ENCODE results near the gene GPAT3.
"Not testable (repeated sequence)": the region's sequence is repeated elsewhere in the genome, so short reads cannot be mapped to it uniquely, and the experiment has no call there.

The GPAT3 gene

GRCh38 chr4:83574247-83574646 lies 38.3 kb downstream of the GPAT3 start:
- Histone ChIP-seq H3K36me3 (ENCODE audit: control insufficient read depth in 4 of 4, insufficient read depth in 4 of 4, low read length in 3 of 4) (peaks cover 0 to 2% (median 0%) of the 10 kb centered on the region in 4 experiments), H3K27me3 (replicated peaks in 2 of 5; ENCODE audit: control insufficient read depth in 4 of 5, insufficient read depth in 5 of 5, low read length in 4 of 5) (no peaks in the 10 kb centered on the region), H3K4me3 (ENCODE audit: control insufficient read depth in 1 of 7, extremely low read depth in 1 of 7, insufficient read depth in 4 of 7, low read depth in 2 of 7, low read length in 6 of 7) (no peak overlapping the region), H3K27ac (ENCODE audit: insufficient read depth in 1 of 2, low read depth in 1 of 2, low read length in 2 of 2, poor library complexity in 1 of 2, severe bottlenecking in 2 of 2) (no peak overlapping the region), H3K4me1 (ENCODE audit: control extremely low read depth in 1 of 4, control insufficient read depth in 4 of 4, insufficient read depth in 4 of 4, low read length in 3 of 4) (peaks cover 0 to 9% (median 4%) of the 10 kb centered on the region in 4 experiments), H3K9me3 (ENCODE audit: control extremely low read depth in 1 of 5, control insufficient read depth in 4 of 5, insufficient read depth in 2 of 5, low read depth in 1 of 5, low read length in 4 of 5) (no peaks in the 10 kb centered on the region)
- DNase-seq: no peak
- POLR2A ChIA-PET: no interaction called here
- WGBS (ENCODE audit: insufficient coverage): no CpG with 5 or more reads among the region's 3 CpGs
- CTCF ChIA-PET: interaction anchor here (0.7 to 1.7 kb wide), 3 partner anchors 15 to 64 kb away, joined by 3 to 4 read pairs (median 4); no protein-coding TSS in a partner anchor

GRCh38 chr4:83576237-83576636 lies 40.3 kb downstream of the GPAT3 start:
- H3K4me3 ChIP-seq (ENCODE audit: control insufficient read depth in 1 of 7, extremely low read depth in 1 of 7, insufficient read depth in 4 of 7, low read depth in 2 of 7, low read length in 6 of 7); POLR2A ChIA-PET; H3K27ac ChIP-seq (ENCODE audit: insufficient read depth in 1 of 2, low read depth in 1 of 2, low read length in 2 of 2, poor library complexity in 1 of 2, severe bottlenecking in 2 of 2); CTCF ChIA-PET; H3K4me1 ChIP-seq (ENCODE audit: control extremely low read depth in 1 of 4, control insufficient read depth in 4 of 4, insufficient read depth in 4 of 4, low read length in 3 of 4); H3K9me3 ChIP-seq (ENCODE audit: control extremely low read depth in 1 of 5, control insufficient read depth in 4 of 5, insufficient read depth in 2 of 5, low read depth in 1 of 5, low read length in 4 of 5); DNase-seq; H3K36me3 ChIP-seq (ENCODE audit: control insufficient read depth in 4 of 4, insufficient read depth in 4 of 4, low read length in 3 of 4); H3K27me3 ChIP-seq (replicated peaks in 2 of 5; ENCODE audit: control insufficient read depth in 4 of 5, insufficient read depth in 5 of 5, low read length in 4 of 5): not testable (repeated sequence)
- WGBS (ENCODE audit: insufficient coverage): 100% methylated on average over 2 of the region's 3 CpGs

- POLR2A ChIA-PET: no interaction called here
- no peak for DNase-seq
- Histone ChIP-seq H3K27ac (ENCODE audit: insufficient read depth in 1 of 2, low read depth in 1 of 2, low read length in 2 of 2, poor library complexity in 1 of 2, severe bottlenecking in 2 of 2) (peak overlapping the region in 1 of 2 experiments; percentile 9), H3K27me3 (replicated peaks in 2 of 5; ENCODE audit: control insufficient read depth in 4 of 5, insufficient read depth in 5 of 5, low read length in 4 of 5) (no peaks in the 10 kb centered on the region), H3K4me3 (ENCODE audit: control insufficient read depth in 1 of 7, extremely low read depth in 1 of 7, insufficient read depth in 4 of 7, low read depth in 2 of 7, low read length in 6 of 7) (no peak overlapping the region), H3K4me1 (ENCODE audit: control extremely low read depth in 1 of 4, control insufficient read depth in 4 of 4, insufficient read depth in 4 of 4, low read length in 3 of 4) (peaks cover 0 to 3% (median under 1%) of the 10 kb centered on the region in 4 experiments), H3K36me3 (ENCODE audit: control insufficient read depth in 4 of 4, insufficient read depth in 4 of 4, low read length in 3 of 4) (peaks cover 0 to 10% (median 0%) of the 10 kb centered on the region in 4 experiments), H3K9me3 (ENCODE audit: control extremely low read depth in 1 of 5, control insufficient read depth in 4 of 5, insufficient read depth in 2 of 5, low read depth in 1 of 5, low read length in 4 of 5) (no peaks in the 10 kb centered on the region)
- CTCF ChIA-PET: interaction anchor here (0.6 to 3.6 kb wide), 13 partner anchors 10 to 93 kb away, joined by 3 to 26 read pairs (median 4); partner anchors contain the start of gene GPAT3
- 97% methylated on average over 8 of the region's 10 CpGs for WGBS (ENCODE audit: insufficient coverage)
Observed at GRCh38 chr4:83581411-83582288, 45.7 kb downstream of the GPAT3 start.

DNA sequence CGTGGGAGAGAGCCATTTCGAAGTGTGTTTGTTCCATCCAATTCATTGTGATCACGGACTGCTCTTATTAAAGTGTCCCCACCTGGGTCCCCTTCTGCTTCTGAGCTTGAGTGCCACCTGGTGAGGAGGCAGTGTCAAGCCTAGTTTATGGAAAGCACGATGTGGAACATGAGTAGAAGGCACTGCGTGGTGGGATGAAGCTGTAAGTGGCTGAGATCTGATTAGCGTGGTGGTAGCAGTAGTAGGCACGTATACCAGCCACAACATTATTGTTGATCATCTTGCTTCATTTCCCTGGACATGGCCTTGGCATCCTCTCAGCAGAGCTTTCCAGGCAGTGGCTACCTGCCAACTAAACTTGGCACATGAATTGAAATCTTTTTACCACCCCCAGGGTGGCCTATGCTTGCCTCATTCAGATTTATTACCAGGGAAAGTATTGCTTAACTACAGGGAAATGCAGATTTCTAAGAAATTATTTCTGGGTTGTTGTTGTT lies 46.4 kb downstream of the GPAT3 start:
- H3K4me1 ChIP-seq (ENCODE audit: control extremely low read depth in 1 of 4, control insufficient read depth in 4 of 4, insufficient read depth in 4 of 4, low read length in 3 of 4): peaks cover 0 to 3% (median under 1%) of the 10 kb centered on the region in 4 experiments
- H3K36me3 ChIP-seq (ENCODE audit: control insufficient read depth in 4 of 4, insufficient read depth in 4 of 4, low read length in 3 of 4): peaks cover 0 to 10% (median under 1%) of the 10 kb centered on the region in 4 experiments
- 78% methylated on average over 3 of the region's 7 CpGs for WGBS (ENCODE audit: insufficient coverage)
- H3K27me3 ChIP-seq (replicated peaks in 2 of 5; ENCODE audit: control insufficient read depth in 4 of 5, insufficient read depth in 5 of 5, low read length in 4 of 5): no peaks in the 10 kb centered on the region
- ChIA-PET CTCF (interaction anchor here (0.6 to 3.6 kb wide), 13 partner anchors 11 to 94 kb away, joined by 3 to 26 read pairs (median 4); partner anchors contain the start of gene GPAT3), POLR2A (no interaction called here)
- peak overlapping the region in 1 of 7 experiments; percentile 5 for H3K4me3 ChIP-seq (ENCODE audit: control insufficient read depth in 1 of 7, extremely low read depth in 1 of 7, insufficient read depth in 4 of 7, low read depth in 2 of 7, low read length in 6 of 7)
- H3K9me3 ChIP-seq (ENCODE audit: control extremely low read depth in 1 of 5, control insufficient read depth in 4 of 5, insufficient read depth in 2 of 5, low read depth in 1 of 5, low read length in 4 of 5): no peaks in the 10 kb centered on the region
- peak overlapping the region in 1 of 2 experiments; percentile 9 for H3K27ac ChIP-seq (ENCODE audit: insufficient read depth in 1 of 2, low read depth in 1 of 2, low read length in 2 of 2, poor library complexity in 1 of 2, severe bottlenecking in 2 of 2)
- peak; percentile 39 to 61 (median 60) for DNase-seq

- H3K36me3 ChIP-seq (ENCODE audit: control insufficient read depth in 4 of 4, insufficient read depth in 4 of 4, low read length in 3 of 4): peaks cover 0 to 15% (median 10%) of the 10 kb centered on the region in 4 experiments
- H3K4me3 ChIP-seq (ENCODE audit: control insufficient read depth in 1 of 7, extremely low read depth in 1 of 7, insufficient read depth in 4 of 7, low read depth in 2 of 7, low read length in 6 of 7): no peak overlapping the region
- WGBS (ENCODE audit: insufficient coverage): 98% methylated on average over 4 of the region's 6 CpGs
- no peaks in the 10 kb centered on the region for H3K27me3 ChIP-seq (replicated peaks in 2 of 5; ENCODE audit: control insufficient read depth in 4 of 5, insufficient read depth in 5 of 5, low read length in 4 of 5)
- ChIA-PET CTCF (no interaction called here), POLR2A (interaction anchor here (0.5 kb wide), 1 partner anchor 12 kb away, joined by 4 read pairs; no protein-coding TSS in a partner anchor)
- peaks cover 0 to 2% (median 0%) of the 10 kb centered on the region in 4 experiments for H3K4me1 ChIP-seq (ENCODE audit: control extremely low read depth in 1 of 4, control insufficient read depth in 4 of 4, insufficient read depth in 4 of 4, low read length in 3 of 4)
- H3K27ac ChIP-seq (ENCODE audit: insufficient read depth in 1 of 2, low read depth in 1 of 2, low read length in 2 of 2, poor library complexity in 1 of 2, severe bottlenecking in 2 of 2): no peak overlapping the region
- no peak for DNase-seq
- H3K9me3 ChIP-seq (ENCODE audit: control extremely low read depth in 1 of 5, control insufficient read depth in 4 of 5, insufficient read depth in 2 of 5, low read depth in 1 of 5, low read length in 4 of 5): no peaks in the 10 kb centered on the region
Observed at GRCh38 chr4:83585982-83586508, 50.1 kb downstream of the GPAT3 start.

DNA sequence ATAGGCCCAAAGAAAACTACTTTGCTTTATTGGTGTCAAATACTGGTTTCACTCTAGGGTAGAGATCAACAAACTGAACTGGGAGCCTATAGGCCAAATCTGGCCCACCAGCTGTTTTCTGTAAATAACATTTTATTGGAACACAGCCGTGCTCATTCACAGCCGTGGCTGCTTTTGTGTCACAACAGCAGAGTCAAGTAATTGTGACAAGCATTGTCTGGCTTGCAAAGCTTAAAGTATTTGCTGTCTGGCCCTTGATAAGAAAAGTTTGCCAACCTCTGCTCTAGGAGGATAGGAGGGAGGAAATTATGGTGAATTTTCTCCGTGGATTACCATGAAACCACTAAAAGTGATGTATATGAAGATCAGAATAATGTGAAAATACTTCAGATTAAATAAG lies 53.4 kb downstream of the GPAT3 start:
- peaks cover 0 to 5% (median 3%) of the 10 kb centered on the region in 5 experiments for H3K9me3 ChIP-seq (ENCODE audit: control extremely low read depth in 1 of 5, control insufficient read depth in 4 of 5, insufficient read depth in 2 of 5, low read depth in 1 of 5, low read length in 4 of 5)
- H3K36me3 ChIP-seq (ENCODE audit: control insufficient read depth in 4 of 4, insufficient read depth in 4 of 4, low read length in 3 of 4): peaks cover 0 to 16% (median 11%) of the 10 kb centered on the region in 4 experiments
- H3K27ac ChIP-seq (ENCODE audit: insufficient read depth in 1 of 2, low read depth in 1 of 2, low read length in 2 of 2, poor library complexity in 1 of 2, severe bottlenecking in 2 of 2): no peak overlapping the region
- H3K4me3 ChIP-seq (ENCODE audit: control insufficient read depth in 1 of 7, extremely low read depth in 1 of 7, insufficient read depth in 4 of 7, low read depth in 2 of 7, low read length in 6 of 7): no peak overlapping the region
- WGBS (ENCODE audit: insufficient coverage): 88% methylated on average over 3 of the region's 3 CpGs
- POLR2A ChIA-PET: no interaction called here
- CTCF ChIA-PET: interaction anchor here (1.3 to 1.5 kb wide), 2 partner anchors 15 to 46 kb away, joined by 3 to 4 read pairs; no protein-coding TSS in a partner anchor
- H3K4me1 ChIP-seq (ENCODE audit: control extremely low read depth in 1 of 4, control insufficient read depth in 4 of 4, insufficient read depth in 4 of 4, low read length in 3 of 4): no peaks in the 10 kb centered on the region
- H3K27me3 ChIP-seq (replicated peaks in 2 of 5; ENCODE audit: control insufficient read depth in 4 of 5, insufficient read depth in 5 of 5, low read length in 4 of 5): no peaks in the 10 kb centered on the region
- DNase-seq: peak in 2 of 3 donors; percentile 9 to 31

Measured in common myeloid progenitor, CD34-positive (primary cell).